ENCODE measurements around the gene CADM4. TPM values are rescaled to one million over a fixed set of nuclear protein-coding genes. Genes with fewer than 3 reads are reported as not detected.

CADM4 gene
- total RNA-seq, 5 donors from 2014 or later (not counting 1 experiment from before 2014, with no cell fraction given): 0.16 to 0.61 (median 0.45) TPM

DNA sequence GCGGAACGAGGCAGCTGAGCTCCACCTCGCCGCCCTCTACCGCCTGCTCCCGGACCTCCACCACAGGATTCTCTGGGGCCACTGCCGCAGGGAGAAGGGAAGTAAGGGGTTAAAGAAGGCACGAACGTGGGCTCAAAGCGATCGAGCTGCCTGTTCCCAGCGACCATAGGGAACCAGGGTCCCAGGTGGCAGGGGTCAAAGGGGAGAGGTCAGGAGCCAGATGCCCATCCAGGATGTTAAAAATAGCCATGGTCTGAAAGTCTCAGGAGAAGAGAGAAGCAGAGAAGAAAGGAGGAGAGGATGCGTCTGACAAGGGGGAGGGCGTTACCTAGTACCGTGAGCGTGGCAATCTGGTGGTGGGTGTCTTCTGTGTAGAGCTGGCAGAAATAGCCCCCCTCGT, 12.8 kb downstream of the CADM4 start:
- no peaks in the 10 kb centered on the region for H3K36me3 ChIP-seq (ENCODE audit: control insufficient read depth in 2 of 2, extremely low read depth in 1 of 2, insufficient read depth in 1 of 2, low read length in 1 of 2)
- no peak for DNase-seq
- no peaks in the 10 kb centered on the region for H3K36me3 Mint-ChIP-seq
- H3K4me1 Mint-ChIP-seq: peaks cover 14 to 18% (median 14%) of the 10 kb centered on the region in 3 donors
- H3K27ac ChIP-seq (ENCODE audit: low read length): no peak overlapping the region
- H3K4me3 Mint-ChIP-seq: no peak overlapping the region
- no peaks in the 10 kb centered on the region for H3K9me3 Mint-ChIP-seq
- H3K27ac Mint-ChIP-seq: no peak overlapping the region
- WGBS (ENCODE audit: insufficient coverage): 35% methylated on average over 9 of the region's 17 CpGs
- peaks cover 0 to 16% of the 10 kb centered on the region in 2 experiments for H3K4me1 ChIP-seq (ENCODE audit: control insufficient read depth in 1 of 2, extremely low read depth in 1 of 2, insufficient read depth in 2 of 2, low read length in 2 of 2)
- no peak overlapping the region for H3K4me3 ChIP-seq (ENCODE audit: control insufficient read depth in 1 of 2, extremely low read depth in 1 of 2, low read length in 1 of 2)
- no peak for ATAC-seq (replicated peaks in 1 of 4)
- ChIA-PET CTCF (interaction anchor here in 1 of 2 donors (0.5 kb wide), 1 partner anchor 43 kb away, joined by 4 read pairs; the partner anchor contains the start of gene PLAUR), POLR2A (no interaction called here)
- peaks cover under 1 to 4% of the 10 kb centered on the region in 2 donors for H3K27me3 Mint-ChIP-seq
- peaks cover 0 to 24% of the 10 kb centered on the region in 2 experiments for H3K27me3 ChIP-seq (replicated peaks in 1 of 2; ENCODE audit: control insufficient read depth in 2 of 2, extremely low read depth in 1 of 2, insufficient read depth in 2 of 2, low read length in 1 of 2)
- H3K9me3 ChIP-seq: no peaks in the 10 kb centered on the region

GRCh38 chr19:43625918-43626579, 13.6 kb downstream of the CADM4 start:
- Mint-ChIP-seq H3K4me1 (peaks cover 16 to 21% (median 18%) of the 10 kb centered on the region in 3 donors), H3K27me3 (peaks cover 0 to 4% of the 10 kb centered on the region in 2 donors), H3K4me3 (no peak overlapping the region), H3K27ac (peak overlapping the region in 1 of 2 donors; percentile 15), H3K9me3 (no peaks in the 10 kb centered on the region), H3K36me3 (no peaks in the 10 kb centered on the region)
- Histone ChIP-seq H3K27me3 (replicated peaks in 1 of 2; ENCODE audit: control insufficient read depth in 2 of 2, extremely low read depth in 1 of 2, insufficient read depth in 2 of 2, low read length in 1 of 2) (peaks cover 0 to 24% of the 10 kb centered on the region in 2 experiments), H3K4me1 (ENCODE audit: control insufficient read depth in 1 of 2, extremely low read depth in 1 of 2, insufficient read depth in 2 of 2, low read length in 2 of 2) (peaks cover 0 to 16% of the 10 kb centered on the region in 2 experiments), H3K27ac (ENCODE audit: low read length) (no peak overlapping the region), H3K9me3 (no peaks in the 10 kb centered on the region), H3K36me3 (ENCODE audit: control insufficient read depth in 2 of 2, extremely low read depth in 1 of 2, insufficient read depth in 1 of 2, low read length in 1 of 2) (no peaks in the 10 kb centered on the region), H3K4me3 (ENCODE audit: control insufficient read depth in 1 of 2, extremely low read depth in 1 of 2, low read length in 1 of 2) (no peak overlapping the region)
- CTCF ChIA-PET: interaction anchor here in 1 of 2 donors (0.5 kb wide), 1 partner anchor 44 kb away, joined by 4 read pairs; the partner anchor contains the start of gene PLAUR
- DNase-seq (peak in 1 of 35 experiments; percentile 31), ATAC-seq (replicated peaks in 1 of 4) (no peak)
- POLR2A ChIA-PET: no interaction called here
- WGBS (ENCODE audit: insufficient coverage): 80% methylated on average over 22 of the region's 32 CpGs

DNA sequence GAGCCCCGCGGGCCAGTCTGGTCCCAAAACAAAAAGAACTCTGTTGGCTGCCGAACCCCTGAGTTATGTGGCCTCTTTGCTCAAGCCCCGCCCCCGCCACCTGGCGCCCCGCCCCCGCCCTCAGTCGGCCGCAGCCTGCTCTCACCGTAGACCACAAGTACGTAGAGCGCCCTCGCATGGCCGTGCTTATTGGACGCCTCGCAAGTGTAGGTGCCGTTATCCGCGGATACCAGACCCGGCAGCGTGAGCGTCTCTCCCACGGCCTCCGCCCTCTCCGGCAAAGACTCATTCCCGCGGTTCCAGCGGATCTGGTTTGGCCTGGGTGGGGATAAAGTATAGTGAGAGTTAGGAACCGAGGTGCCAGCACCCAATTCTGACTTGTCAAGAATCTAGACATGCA, 14.7 kb downstream of the CADM4 start:
- CTCF ChIA-PET: no interaction called here
- H3K9me3 ChIP-seq: no peaks in the 10 kb centered on the region
- DNase-seq (peak; percentile 65 to 92 (median 85)), ATAC-seq (replicated peaks in 1 of 4) (peak; percentile 72 to 85 (median 76))
- peaks cover 2 to 26% of the 10 kb centered on the region in 2 experiments for H3K4me1 ChIP-seq (ENCODE audit: control insufficient read depth in 1 of 2, extremely low read depth in 1 of 2, insufficient read depth in 2 of 2, low read length in 2 of 2)
- peak overlapping the region in 1 of 3 donors; percentile 32 for H3K4me3 Mint-ChIP-seq
- peak overlapping the region in 1 of 2 donors; percentile 20 for H3K4me3 ChIP-seq (ENCODE audit: control insufficient read depth in 1 of 2, extremely low read depth in 1 of 2, low read length in 1 of 2)
- no peaks in the 10 kb centered on the region for H3K9me3 Mint-ChIP-seq
- peaks cover 25 to 32% (median 29%) of the 10 kb centered on the region in 3 donors for H3K4me1 Mint-ChIP-seq
- H3K36me3 Mint-ChIP-seq: no peaks in the 10 kb centered on the region
- peaks cover 0 to 24% of the 10 kb centered on the region in 2 experiments for H3K27me3 ChIP-seq (replicated peaks in 1 of 2; ENCODE audit: control insufficient read depth in 2 of 2, extremely low read depth in 1 of 2, insufficient read depth in 2 of 2, low read length in 1 of 2)
- no peak overlapping the region for H3K27ac ChIP-seq (ENCODE audit: low read length)
- 5% methylated on average over 17 of the region's 30 CpGs for WGBS (ENCODE audit: insufficient coverage)
- no peaks in the 10 kb centered on the region for H3K36me3 ChIP-seq (ENCODE audit: control insufficient read depth in 2 of 2, extremely low read depth in 1 of 2, insufficient read depth in 1 of 2, low read length in 1 of 2)
- no peak overlapping the region for H3K27ac Mint-ChIP-seq
- H3K27me3 Mint-ChIP-seq: peaks cover 0 to 4% of the 10 kb centered on the region in 2 donors
- POLR2A ChIA-PET: no interaction called here

GRCh38 chr19:43623889-43624670, 15.6 kb downstream of the CADM4 start:
- WGBS (ENCODE audit: insufficient coverage): 95% methylated on average over 30 of the region's 35 CpGs
- POLR2A ChIA-PET: no interaction called here
- no peaks in the 10 kb centered on the region for H3K36me3 Mint-ChIP-seq
- H3K9me3 Mint-ChIP-seq: no peaks in the 10 kb centered on the region
- Histone ChIP-seq H3K27me3 (replicated peaks in 1 of 2; ENCODE audit: control insufficient read depth in 2 of 2, extremely low read depth in 1 of 2, insufficient read depth in 2 of 2, low read length in 1 of 2) (peaks cover 0 to 24% of the 10 kb centered on the region in 2 experiments), H3K4me3 (ENCODE audit: control insufficient read depth in 1 of 2, extremely low read depth in 1 of 2, low read length in 1 of 2) (no peak overlapping the region), H3K36me3 (ENCODE audit: control insufficient read depth in 2 of 2, extremely low read depth in 1 of 2, insufficient read depth in 1 of 2, low read length in 1 of 2) (no peaks in the 10 kb centered on the region), H3K4me1 (ENCODE audit: control insufficient read depth in 1 of 2, extremely low read depth in 1 of 2, insufficient read depth in 2 of 2, low read length in 2 of 2) (peaks cover 2 to 28% of the 10 kb centered on the region in 2 experiments), H3K27ac (ENCODE audit: low read length) (no peak overlapping the region), H3K9me3 (no peaks in the 10 kb centered on the region)
- no peak overlapping the region for H3K27ac Mint-ChIP-seq
- no peak overlapping the region for H3K4me3 Mint-ChIP-seq
- ATAC-seq (replicated peaks in 1 of 4): no peak
- no peak for DNase-seq
- H3K4me1 Mint-ChIP-seq: peaks cover 26 to 37% (median 33%) of the 10 kb centered on the region in 3 donors
- peaks cover 0 to 4% of the 10 kb centered on the region in 2 donors for H3K27me3 Mint-ChIP-seq
- CTCF ChIA-PET: interaction anchor here in 1 of 2 donors (0.5 kb wide), 2 partner anchors 50 to 192 kb away, joined by 3 to 4 read pairs; no protein-coding TSS in a partner anchor

- Mint-ChIP-seq H3K27me3 (peaks cover 0 to 4% of the 10 kb centered on the region in 2 donors), H3K9me3 (no peaks in the 10 kb centered on the region), H3K27ac (no peak overlapping the region), H3K4me1 (peaks cover 30 to 43% (median 38%) of the 10 kb centered on the region in 3 donors), H3K36me3 (no peaks in the 10 kb centered on the region), H3K4me3 (no peak overlapping the region)
- Histone ChIP-seq H3K36me3 (ENCODE audit: control insufficient read depth in 2 of 2, extremely low read depth in 1 of 2, insufficient read depth in 1 of 2, low read length in 1 of 2) (no peaks in the 10 kb centered on the region), H3K9me3 (no peaks in the 10 kb centered on the region), H3K27me3 (replicated peaks in 1 of 2; ENCODE audit: control insufficient read depth in 2 of 2, extremely low read depth in 1 of 2, insufficient read depth in 2 of 2, low read length in 1 of 2) (peaks cover 0 to 24% of the 10 kb centered on the region in 2 experiments), H3K4me3 (ENCODE audit: control insufficient read depth in 1 of 2, extremely low read depth in 1 of 2, low read length in 1 of 2) (no peak overlapping the region), H3K27ac (ENCODE audit: low read length) (no peak overlapping the region), H3K4me1 (ENCODE audit: control insufficient read depth in 1 of 2, extremely low read depth in 1 of 2, insufficient read depth in 2 of 2, low read length in 2 of 2) (peaks cover 9 to 39% of the 10 kb centered on the region in 2 experiments)
- ChIA-PET POLR2A (no interaction called here), CTCF (no interaction called here)
- WGBS (ENCODE audit: insufficient coverage): no CpG with 5 or more reads among the region's 1 CpG
- ATAC-seq (replicated peaks in 1 of 4) (no peak), DNase-seq (no peak)
Measured at GRCh38 chr19:43622956-43623355, 16.7 kb downstream of the CADM4 start.

GRCh38 chr19:43622070-43622469, 17.6 kb downstream of the CADM4 start:
- 80% methylated on average over 1 of the region's 4 CpGs for WGBS (ENCODE audit: insufficient coverage)
- Mint-ChIP-seq H3K27me3 (peaks cover 0 to 4% of the 10 kb centered on the region in 2 donors), H3K27ac (no peak overlapping the region), H3K4me3 (no peak overlapping the region), H3K36me3 (no peaks in the 10 kb centered on the region), H3K4me1 (peaks cover 33 to 43% (median 38%) of the 10 kb centered on the region in 3 donors), H3K9me3 (no peaks in the 10 kb centered on the region)
- ATAC-seq (replicated peaks in 1 of 4) (no peak), DNase-seq (no peak)
- no peaks in the 10 kb centered on the region for H3K9me3 ChIP-seq
- H3K4me1 ChIP-seq (ENCODE audit: control insufficient read depth in 1 of 2, extremely low read depth in 1 of 2, insufficient read depth in 2 of 2, low read length in 2 of 2): peaks cover 9 to 39% of the 10 kb centered on the region in 2 experiments
- no peak overlapping the region for H3K4me3 ChIP-seq (ENCODE audit: control insufficient read depth in 1 of 2, extremely low read depth in 1 of 2, low read length in 1 of 2)
- CTCF ChIA-PET: interaction anchor here in 1 of 2 donors (1.2 kb wide), 1 partner anchor 158 kb away, joined by 6 read pairs; no protein-coding TSS in a partner anchor
- POLR2A ChIA-PET: no interaction called here
- no peaks in the 10 kb centered on the region for H3K36me3 ChIP-seq (ENCODE audit: control insufficient read depth in 2 of 2, extremely low read depth in 1 of 2, insufficient read depth in 1 of 2, low read length in 1 of 2)
- no peak overlapping the region for H3K27ac ChIP-seq (ENCODE audit: low read length)
- H3K27me3 ChIP-seq (replicated peaks in 1 of 2; ENCODE audit: control insufficient read depth in 2 of 2, extremely low read depth in 1 of 2, insufficient read depth in 2 of 2, low read length in 1 of 2): peaks cover 0 to 18% of the 10 kb centered on the region in 2 experiments
